ENCODE measurements around the gene QSER1.

DNA sequence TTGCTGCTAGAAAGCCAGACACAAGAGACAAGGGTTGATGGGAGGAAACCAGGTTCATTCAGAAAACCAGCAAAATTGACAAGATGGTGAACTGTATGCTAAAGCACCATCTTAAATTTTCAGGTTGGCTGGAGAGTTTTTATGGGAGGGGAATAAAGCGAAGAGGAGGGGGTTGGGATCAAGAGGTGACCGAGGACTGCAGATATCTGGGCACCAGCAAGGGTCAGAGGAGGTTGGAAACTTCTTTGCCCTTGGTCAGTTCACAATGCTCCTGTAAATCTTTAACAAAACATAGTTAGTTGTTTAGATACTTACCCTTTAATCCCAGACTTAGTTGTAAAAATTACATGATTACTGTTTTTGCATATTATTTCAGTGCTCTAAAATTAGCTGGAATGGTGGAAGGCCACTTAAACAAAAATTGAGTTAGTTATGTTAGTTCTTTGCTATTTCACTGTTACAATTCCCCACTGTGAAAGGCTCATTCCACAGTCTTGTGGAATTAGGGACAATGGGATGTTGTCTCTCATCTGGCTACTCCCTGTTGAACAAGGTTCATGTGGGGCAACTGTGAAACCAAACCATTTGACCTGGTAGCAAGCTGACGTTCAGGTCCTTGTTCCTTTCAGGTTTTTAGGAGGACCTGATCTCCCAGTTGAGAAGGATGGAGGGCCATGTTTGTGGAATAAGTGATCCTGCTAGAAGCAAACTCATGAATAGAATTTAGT is 30.6 kb upstream of the QSER1 start:
- TF ChIP-seq, protein P1, sequence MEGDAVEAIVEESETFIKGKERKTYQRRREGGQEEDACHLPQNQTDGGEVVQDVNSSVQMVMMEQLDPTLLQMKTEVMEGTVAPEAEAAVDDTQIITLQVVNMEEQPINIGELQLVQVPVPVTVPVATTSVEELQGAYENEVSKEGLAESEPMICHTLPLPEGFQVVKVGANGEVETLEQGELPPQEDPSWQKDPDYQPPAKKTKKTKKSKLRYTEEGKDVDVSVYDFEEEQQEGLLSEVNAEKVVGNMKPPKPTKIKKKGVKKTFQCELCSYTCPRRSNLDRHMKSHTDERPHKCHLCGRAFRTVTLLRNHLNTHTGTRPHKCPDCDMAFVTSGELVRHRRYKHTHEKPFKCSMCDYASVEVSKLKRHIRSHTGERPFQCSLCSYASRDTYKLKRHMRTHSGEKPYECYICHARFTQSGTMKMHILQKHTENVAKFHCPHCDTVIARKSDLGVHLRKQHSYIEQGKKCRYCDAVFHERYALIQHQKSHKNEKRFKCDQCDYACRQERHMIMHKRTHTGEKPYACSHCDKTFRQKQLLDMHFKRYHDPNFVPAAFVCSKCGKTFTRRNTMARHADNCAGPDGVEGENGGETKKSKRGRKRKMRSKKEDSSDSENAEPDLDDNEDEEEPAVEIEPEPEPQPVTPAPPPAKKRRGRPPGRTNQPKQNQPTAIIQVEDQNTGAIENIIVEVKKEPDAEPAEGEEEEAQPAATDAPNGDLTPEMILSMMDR (IDR thresholded peaks at IDR 0.05; ENCODE audit: low read depth, low read length, missing input control), result no peak
- no peak for TF ChIP-seq FOXA1 (IDR thresholded peaks at IDR 0.05)

Measured in liver (tissue), 2 donors.